Measurements from ENCODE around the gene NUP42.

GRCh38 chr7:23210506-23210905 is 28.7 kb downstream of the NUP42 start:
- TF ChIP-seq CTCF (IDR thresholded peaks at IDR 0.05; ENCODE audit: extremely low read depth in 1 of 2, insufficient read depth in 1 of 2, low read depth in 1 of 2, low read length in 2 of 2) (no peak), EZH2 (IDR thresholded peaks at IDR 0.05; ENCODE audit: borderline replicate concordance, low read depth, low read length, severe bottlenecking) (no peak), POLR2A (IDR thresholded peaks at IDR 0.05; ENCODE audit: low read depth, low read length) (no peak)

Measured in endothelial cell of umbilical vein (primary cell).